GM21528 (cell line): Measurements from ENCODE around the gene DHRSX.
"Not testable (repeated sequence)": the region's sequence is repeated elsewhere in the genome, so short reads cannot be mapped to it uniquely, and the experiment has no call there.

Experiments
- ATAC-seq: cut with Tn5 transposase; IDR thresholded peaks from one replicate; pipeline ENCODE4 v1.9.1; 2021; ENCODE audit warnings: mild to moderate bottlenecking, moderate library complexity; ENCODE audit not compliant: unreplicated experiment, low FRiP score

DHRSX gene

GRCh38 chrX:2477313-2477712, 23.5 kb downstream of the DHRSX start:
- not testable (repeated sequence) for ATAC-seq

- no peak for ATAC-seq
Observed at GRCh38 chrX:2474963-2475726, 25.6 kb downstream of the DHRSX start.

- ATAC-seq: no peak
Observed at GRCh38 chrX:2474280-2474962, 26.4 kb downstream of the DHRSX start.

- not testable (repeated sequence) for ATAC-seq
Observed at GRCh38 chrX:2473064-2473463, 27.7 kb downstream of the DHRSX start.

- ATAC-seq: no peak
Observed at GRCh38 chrX:2471641-2472040, 29.1 kb downstream of the DHRSX start.

- ATAC-seq: not testable (repeated sequence)
Observed at GRCh38 chrX:2471126-2471525, 29.6 kb downstream of the DHRSX start.

- ATAC-seq: not testable (repeated sequence)
Observed at GRCh38 chrX:2469852-2470251, 30.9 kb downstream of the DHRSX start.

GRCh38 chrX:2469196-2469685, 31.5 kb downstream of the DHRSX start:
- ATAC-seq: no peak

- ATAC-seq: no peak
Observed at GRCh38 chrX:2468261-2469195, 32.2 kb downstream of the DHRSX start.

GRCh38 chrX:2466876-2467656, 33.7 kb downstream of the DHRSX start:
- no peak for ATAC-seq

GRCh38 chrX:2464677-2465166, 36.1 kb downstream of the DHRSX start:
- no peak for ATAC-seq

- ATAC-seq: no peak
Observed at GRCh38 chrX:2463973-2464676, 36.7 kb downstream of the DHRSX start.

GRCh38 chrX:2463481-2463880, 37.3 kb downstream of the DHRSX start:
- ATAC-seq: not testable (repeated sequence)

GRCh38 chrX:2462780-2463179, 38.0 kb downstream of the DHRSX start:
- no peak for ATAC-seq

- ATAC-seq: no peak
Observed at GRCh38 chrX:2462074-2462473, 38.7 kb downstream of the DHRSX start.

- ATAC-seq: no peak
Observed at GRCh38 chrX:2461711-2462016, 39.1 kb downstream of the DHRSX start.

GRCh38 chrX:2460821-2461710, 39.7 kb downstream of the DHRSX start:
- ATAC-seq: not testable (repeated sequence)

GRCh38 chrX:2460048-2460447, 40.7 kb downstream of the DHRSX start:
- not testable (repeated sequence) for ATAC-seq
